GM12864 (cell line): ENCODE measurements around the gene SMIM35.

Experiments
- DNase-seq: peaks from one replicate; pipeline ENCODE4 v3.0.0-alpha.2; 2011; ENCODE audit warnings: low read depth
- H3K4me3 ChIP-seq: 2 replicates; pipeline ENCODE4 v1.5.1; 2011; ENCODE audit warnings: mild to moderate bottlenecking, low read depth, low read length, control low read depth
- TF ChIP-seq, protein P1 (sequence below): IDR thresholded peaks from 2 replicates; pipeline ENCODE4 v1.5.1; 2011; ENCODE audit warnings: low read depth, mild to moderate bottlenecking, moderate library complexity, low read length, control low read depth, inconsistent platforms; ENCODE audit errors: missing control alignments

SMIM35 gene

DNA sequence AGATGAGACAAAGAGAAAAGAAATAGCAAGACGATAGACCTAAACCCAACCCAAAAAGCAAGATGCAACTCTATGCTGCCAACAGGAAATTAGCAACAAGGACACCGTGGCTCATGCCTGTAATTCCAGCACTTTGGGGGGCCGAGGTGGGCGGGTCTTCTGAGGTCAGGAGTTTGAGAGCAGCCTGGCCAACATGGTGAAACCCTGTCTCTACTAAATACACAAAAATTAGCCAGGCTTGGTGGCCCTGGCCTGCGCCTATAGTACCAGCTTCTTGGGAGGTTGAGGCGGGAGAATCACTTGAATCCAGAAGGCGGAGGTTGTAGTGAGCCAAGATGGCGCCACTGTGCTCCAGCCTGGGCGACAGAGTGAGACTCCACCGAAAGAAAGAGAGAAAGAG is 124.9 kb downstream of the SMIM35 start:
- TF ChIP-seq, protein P1, sequence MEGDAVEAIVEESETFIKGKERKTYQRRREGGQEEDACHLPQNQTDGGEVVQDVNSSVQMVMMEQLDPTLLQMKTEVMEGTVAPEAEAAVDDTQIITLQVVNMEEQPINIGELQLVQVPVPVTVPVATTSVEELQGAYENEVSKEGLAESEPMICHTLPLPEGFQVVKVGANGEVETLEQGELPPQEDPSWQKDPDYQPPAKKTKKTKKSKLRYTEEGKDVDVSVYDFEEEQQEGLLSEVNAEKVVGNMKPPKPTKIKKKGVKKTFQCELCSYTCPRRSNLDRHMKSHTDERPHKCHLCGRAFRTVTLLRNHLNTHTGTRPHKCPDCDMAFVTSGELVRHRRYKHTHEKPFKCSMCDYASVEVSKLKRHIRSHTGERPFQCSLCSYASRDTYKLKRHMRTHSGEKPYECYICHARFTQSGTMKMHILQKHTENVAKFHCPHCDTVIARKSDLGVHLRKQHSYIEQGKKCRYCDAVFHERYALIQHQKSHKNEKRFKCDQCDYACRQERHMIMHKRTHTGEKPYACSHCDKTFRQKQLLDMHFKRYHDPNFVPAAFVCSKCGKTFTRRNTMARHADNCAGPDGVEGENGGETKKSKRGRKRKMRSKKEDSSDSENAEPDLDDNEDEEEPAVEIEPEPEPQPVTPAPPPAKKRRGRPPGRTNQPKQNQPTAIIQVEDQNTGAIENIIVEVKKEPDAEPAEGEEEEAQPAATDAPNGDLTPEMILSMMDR = no peak
- DNase-seq = no peak
- no peak overlapping the region for H3K4me3 ChIP-seq

DNA sequence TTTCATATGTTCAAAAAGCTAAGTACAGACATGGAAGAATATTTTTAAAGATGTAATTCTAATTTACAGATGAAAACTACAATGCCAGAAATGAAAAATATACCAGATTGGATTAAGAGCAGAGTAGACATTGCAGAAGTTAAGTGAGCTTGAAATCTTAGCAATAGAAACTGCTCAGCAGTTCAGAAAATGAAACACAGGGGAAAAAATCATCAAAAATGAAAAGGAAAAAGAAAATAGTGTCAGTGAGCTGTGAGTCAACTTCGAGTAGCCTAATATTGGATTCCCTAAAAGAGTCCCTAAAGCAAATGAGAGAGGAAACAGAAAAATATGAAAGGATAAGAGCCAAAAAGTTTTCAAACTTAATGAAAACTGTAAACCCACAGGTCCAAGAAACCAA is 126.4 kb downstream of the SMIM35 start:
- DNase-seq = no peak
- H3K4me3 ChIP-seq = no peak overlapping the region
- TF ChIP-seq, protein P1 = no peak

DNA sequence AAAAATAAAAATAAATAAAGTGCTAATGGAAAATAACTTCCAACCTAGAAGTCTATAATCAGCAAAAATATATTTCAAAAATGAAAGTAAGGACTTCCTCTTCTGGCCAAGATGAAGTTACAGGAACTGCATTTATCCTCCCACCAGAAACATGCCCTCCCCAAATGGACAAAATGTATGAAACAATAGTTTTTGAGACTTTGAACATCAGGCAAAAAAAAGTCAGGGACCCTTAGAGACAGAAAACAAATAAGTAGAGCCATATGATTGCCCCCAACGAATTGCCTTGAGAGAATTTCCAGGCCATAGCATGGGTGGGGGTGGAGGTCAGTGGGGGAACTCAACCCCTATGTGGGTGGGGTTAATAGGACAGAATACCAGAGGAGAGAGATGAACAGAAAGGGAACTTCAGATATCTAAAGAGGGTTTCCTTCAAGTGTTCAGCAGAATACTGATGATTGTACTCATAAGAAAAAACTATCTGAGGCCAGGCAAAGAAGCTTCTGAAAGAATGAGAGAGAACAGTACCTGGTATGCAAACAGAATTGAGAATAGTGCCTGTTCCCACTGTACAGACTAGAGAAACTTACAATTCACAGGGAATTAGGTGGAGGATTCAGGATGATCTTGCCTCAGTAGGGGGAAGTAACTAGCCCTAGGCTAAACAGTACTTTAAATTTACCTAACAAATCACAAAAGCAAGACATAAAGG is 127.2 kb downstream of the SMIM35 start:
- DNase-seq = no peak
- TF ChIP-seq, protein P1 = no peak
- no peak overlapping the region for H3K4me3 ChIP-seq

DNA sequence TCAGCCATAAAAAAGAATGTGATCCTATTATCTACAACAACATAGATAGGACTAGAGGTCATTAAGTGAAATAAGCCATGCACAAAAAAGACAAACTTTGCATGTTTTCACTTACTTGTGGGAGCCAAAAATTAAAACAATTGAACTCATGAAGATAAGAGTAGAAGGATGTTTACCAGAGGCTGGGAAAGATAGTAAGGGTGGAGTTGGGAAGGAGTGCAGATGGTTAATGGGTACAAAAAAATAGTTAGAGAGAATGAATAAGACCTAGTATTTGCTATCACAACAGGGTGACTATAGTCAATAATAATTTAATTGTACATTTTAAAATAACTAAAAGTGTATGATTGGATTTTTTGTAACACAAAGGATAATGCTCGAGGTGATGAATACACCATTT is 127.8 kb downstream of the SMIM35 start:
- no peak overlapping the region for H3K4me3 ChIP-seq
- TF ChIP-seq, protein P1 = no peak
- no peak for DNase-seq
